Activated CD8-positive, alpha-beta memory T cell treated with anti-CD3 and anti-CD28 coated beads, Interleukin-2, amount 50 U/mL, for 1 hour (primary cell): ENCODE results near the gene CNPPD1.
A peak's percentile ranks its signal among the peaks of the same experiment; 100 is the strongest.

Experiments
- DNase-seq: peaks from one replicate; pipeline ENCODE4 v3.0.0-alpha.2; 2020; ENCODE audit errors: extremely low read depth

CNPPD1 gene

DNA sequence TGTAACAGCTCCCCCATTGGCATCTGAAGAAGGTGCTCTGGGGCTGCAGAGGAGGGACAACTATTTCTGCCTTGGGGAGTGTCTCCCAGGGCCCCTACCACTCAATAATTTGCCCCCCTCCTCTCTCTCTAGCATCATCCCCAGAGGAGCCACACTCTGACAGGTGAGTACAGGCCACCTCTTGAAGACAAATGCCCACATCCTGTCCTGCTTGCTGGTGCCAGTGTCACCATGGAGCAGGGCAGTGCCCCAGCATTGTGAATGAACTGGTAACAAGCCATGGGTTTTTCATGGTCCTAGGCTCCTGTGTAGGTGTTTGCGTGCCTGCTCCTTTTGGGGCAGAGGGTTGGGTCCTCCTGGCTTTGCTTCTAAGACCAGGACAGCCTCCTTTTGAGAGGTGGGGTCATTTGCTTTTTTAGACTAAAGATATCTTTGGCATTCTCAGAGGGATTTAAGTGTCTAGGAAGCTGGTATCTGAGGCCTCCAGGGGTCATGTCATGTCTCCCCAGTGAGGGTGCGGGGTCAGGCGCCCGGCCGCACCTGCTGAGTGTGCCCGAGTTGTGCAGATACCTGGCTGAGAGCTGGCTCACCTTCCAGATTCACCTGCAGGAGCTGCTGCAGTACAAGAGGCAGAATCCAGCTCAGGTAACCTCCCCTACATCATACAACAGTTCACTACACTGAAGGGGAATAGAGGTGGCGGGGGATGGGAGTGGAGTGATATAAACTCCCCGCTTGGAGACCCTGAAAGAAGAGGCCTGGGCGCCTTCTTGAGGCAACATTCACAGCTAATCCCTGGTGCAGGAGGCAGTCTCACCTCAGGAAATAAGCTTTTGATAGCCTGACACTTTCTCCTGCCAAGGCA is 3.1 kb upstream of the CNPPD1 start:
- DNase-seq, result no peak

DNA sequence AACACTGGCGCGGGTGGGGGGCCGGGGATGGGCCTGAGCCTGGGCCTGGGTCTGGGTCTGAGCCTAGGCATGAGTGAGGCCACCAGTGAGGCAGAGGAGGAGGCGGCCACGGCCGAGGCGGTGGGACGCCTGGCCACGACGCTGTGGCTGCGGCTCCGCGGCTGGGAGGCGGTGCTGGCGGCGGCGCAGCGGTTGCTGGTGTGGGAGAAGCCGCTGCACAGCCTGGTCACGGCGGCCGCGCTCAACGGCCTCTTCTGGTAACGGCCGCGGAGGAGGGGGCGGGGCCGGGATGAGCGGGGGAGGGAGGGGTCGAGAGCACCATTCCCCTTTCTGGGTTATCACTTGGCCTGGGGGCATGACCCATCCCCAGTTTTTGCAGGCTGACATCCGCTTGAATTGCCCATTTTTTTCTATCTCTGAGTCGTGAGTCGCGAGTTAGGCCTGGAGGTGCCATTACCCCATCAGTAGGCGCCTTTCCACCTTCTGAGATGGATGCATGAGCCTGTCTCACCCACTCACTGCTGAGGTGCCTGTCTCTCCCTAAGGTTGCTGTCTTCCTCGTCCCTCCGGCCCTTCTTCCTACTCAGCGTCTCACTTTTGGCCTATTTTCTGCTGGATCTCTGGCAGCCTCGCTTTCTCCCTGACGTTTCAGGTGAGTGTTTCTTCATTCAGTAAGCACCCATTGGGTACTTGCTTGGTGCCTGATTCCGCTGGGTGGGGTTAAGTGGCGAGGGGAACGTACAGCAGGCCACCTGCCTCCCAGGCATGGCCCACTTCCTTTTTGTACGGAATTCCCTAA is 1.9 kb upstream of the CNPPD1 start:
- DNase-seq, result no peak

DNA sequence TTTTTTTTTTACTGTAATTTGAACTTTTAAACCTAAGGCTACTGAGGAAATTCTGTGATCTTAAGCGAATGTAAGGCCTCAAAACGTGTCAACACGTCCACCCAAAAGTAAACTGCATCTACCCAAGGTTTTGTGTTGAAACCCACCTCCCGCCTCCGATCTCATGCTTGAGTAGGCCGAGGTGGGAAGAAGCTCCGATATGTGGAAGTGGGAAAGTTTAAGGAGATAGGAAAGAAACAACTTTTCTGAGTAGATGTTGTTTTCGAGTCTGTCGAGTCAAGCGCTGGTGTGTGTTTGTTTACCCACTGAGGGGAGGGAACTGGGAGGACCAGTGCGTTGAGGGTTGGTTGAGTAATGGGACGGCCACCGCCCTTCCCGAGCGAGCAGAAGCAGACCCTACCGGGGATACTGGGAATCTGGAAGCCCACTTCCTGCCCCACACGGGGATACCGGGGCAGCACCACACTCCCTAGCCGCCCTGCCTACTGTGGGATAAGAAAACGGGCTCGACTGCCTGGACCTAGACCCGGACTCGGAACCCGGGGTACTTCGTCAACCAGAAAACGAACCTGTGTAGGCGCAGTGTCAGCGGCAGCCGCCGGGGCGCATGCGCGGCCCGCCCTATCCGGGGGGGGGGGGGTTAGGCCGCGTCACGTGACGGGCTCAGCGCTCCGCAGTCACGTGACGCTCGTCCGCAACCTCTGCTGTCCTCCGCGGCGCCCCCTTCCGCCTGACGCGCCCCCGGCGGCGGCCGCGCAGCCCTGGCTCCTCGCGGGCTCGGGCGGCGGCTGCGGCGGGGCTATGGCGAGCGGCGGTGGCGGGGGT is 1.0 kb upstream of the CNPPD1 start, which contains the start of gene RETREG2:
Gene RETREG2 (plus strand): TSS at position 724 of the 825 bp plus-strand sequence. CDS start 78 bp downstream, at position 802.
- peak; percentile 66 for DNase-seq

DNA sequence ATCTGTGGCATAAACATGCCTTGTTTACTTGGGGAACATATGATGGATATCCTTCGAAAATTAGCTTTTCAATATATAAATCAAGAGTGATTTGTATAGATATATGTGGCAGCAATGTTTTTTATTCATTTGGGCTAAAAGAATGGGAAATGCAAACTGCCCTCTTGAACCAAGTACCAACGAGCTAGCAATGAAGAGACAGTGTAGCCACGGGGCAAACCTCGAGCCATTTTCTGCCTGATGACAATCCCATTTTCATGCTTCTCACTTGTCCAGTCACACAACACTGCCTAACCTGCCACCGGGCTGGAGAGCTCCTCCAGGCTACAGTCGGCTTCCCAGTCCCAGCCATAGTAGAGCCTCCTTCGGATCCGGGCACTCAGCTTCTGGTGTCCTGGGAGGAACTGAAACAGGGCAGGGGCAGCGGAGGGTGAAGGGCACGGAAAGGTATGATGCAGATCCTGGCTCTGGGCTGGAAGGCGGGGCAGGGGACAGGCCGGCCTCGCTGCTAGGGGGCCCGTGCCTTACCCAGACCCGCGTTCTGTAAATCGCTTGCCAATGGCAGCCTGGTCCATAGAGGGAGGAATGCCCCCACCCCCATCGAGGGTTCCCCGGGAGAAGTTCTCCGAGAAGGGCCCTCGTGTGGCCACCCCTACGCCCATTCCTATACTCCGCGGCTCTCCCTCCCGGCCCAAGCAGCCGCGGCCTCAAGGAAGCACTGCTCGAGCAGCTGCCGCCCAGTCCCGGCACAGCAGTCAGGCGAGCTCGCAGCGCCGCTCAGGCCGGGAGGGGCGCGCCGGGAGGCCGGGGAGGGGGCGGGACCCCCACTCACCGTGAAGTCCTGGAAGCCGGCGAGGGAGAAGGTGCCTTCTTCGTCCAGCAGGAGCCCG is 552 bp downstream of the CNPPD1 start:
- DNase-seq, result no peak

DNA sequence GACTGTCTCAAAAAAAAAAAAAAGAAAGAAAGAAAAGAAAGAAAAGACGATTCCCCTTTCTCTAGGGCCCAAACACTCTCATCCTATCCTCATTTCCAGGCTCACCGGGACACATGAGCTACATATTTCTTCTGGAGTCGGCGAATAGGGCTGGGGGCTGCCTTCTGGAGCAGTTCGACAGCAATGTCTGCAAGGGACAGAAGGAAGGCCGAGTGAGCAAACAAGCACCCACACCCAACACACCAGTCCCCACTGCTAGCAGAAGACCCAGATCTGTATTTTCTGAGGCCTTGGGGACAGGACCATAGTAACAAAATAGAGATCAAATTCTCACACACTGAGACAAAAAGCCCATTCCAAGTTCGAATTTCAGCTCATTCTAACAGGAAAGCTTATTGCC is 1.2 kb downstream of the CNPPD1 start:
- DNase-seq, result no peak

DNA sequence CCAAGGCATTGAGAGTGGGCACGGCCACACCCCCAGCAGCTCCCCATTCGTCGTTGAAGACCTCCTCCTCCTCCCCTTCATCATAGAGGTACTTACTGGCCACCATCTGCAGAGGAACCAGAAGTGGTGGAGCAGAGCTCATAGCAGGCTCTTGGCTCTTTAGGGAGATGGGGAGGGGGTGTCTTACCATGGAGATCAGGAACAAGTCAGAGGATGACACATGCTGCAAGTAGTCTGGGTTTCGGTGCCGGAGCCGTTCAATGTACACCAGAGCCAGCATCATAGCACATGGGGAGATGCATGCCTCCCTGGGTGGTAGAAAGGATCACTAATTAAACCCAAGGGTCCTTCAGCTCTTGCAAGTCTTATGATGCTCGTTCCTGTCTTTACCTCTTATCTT is 1.9 kb downstream of the CNPPD1 start:
- DNase-seq, result no peak

DNA sequence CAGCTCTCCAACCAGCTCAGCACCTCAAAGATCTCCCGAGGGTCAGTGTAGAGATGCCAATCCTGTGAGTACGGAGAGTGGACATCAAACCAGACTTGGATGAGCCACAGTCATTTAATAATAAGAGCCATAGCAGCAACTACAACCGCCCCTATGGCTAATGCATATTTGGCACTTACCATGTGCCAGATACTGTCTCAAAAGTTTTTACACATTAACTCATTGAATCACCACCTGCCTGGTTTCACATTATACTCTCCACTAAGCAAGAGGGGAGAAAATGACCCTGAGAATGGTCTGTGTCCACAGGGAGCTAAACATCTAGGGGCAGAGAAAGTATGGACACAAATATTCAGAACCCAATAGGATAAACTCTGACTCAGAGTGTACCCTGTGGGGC is 2.6 kb downstream of the CNPPD1 start:
- DNase-seq, result no peak

DNA sequence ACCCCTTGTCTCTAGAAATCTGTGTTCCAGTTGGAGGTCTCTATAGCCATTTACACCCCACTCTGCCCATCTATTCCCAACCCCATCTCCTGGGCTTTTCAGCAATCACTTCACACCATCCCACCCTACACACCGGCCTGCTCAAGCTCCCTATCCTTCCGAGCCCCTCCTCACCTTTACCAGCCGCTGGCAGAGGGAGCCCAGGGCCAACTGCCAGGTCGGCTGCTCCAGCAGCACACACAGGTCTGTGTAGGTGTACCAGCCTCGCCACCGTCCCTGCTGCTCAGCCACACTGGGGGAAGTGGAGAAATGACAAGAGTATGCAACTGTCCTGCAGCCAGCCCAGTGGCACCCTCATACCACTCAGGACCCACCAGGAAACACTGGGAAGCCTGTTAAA is 3.5 kb downstream of the CNPPD1 start:
- no peak for DNase-seq

DNA sequence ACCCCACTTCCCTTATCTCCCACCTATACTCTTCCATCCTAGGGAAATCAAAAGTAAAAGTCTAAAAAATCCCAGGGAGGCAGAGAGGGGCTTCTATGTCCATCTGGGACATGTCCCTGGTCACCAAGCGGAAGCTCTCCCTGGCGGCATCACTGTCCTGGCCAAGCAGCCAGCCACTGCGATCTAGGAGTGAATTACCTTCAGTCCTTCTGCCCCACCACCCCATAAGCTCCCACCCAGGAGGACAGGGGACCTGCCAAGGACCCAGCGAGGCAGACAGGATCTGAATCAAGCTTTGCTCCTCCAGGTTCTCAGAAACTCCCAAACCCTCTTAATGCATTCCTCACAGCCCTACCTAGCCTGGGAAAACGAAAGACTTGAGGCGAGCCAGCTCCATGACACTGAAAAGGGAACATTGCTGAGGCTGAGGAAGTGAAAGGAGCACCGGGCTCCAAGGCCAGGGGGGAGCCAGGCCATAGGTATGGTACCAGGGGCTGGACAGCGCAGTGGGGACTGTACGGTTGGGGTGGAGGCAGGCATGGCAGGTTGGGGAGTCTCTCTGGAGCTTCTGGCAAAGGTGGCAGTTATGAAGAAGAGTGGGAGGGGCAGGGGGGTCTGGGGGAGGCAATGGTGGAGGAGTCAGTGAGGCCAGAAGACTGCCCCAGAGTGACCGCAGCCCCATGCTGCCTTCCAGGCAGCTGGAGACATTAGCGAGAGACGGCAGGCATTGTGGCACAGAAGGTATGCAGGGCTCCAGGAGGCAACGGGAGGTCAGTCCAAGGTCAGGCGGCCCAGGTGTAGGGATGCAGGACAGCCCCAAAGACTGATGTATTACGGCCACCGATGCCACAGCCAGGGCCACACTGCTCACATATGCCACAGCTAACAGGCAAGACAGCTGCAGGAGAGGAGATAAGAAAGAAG is 4.2 kb downstream of the CNPPD1 start:
- DNase-seq, result no peak

DNA sequence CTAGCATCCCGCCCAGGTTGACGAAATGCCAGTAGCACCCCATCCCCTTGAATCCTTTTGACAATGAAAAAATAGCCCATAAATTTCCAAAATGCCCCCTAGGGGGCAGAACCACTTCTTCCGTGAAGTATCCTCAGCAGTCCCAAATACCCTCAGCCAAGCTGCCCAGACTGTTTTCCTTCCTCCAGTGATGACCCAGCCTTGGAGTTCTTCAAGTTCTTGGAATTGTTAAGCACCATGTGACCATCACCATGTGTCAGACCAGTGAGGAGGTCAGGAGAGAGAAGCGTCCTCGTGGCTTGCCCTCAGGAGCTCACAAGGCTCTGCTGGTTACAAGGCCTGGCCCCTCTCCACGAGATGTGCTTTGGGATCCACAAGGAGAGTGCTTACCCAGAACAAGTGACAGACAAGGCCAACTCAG is 5.5 kb downstream of the CNPPD1 start:
- no peak for DNase-seq

DNA sequence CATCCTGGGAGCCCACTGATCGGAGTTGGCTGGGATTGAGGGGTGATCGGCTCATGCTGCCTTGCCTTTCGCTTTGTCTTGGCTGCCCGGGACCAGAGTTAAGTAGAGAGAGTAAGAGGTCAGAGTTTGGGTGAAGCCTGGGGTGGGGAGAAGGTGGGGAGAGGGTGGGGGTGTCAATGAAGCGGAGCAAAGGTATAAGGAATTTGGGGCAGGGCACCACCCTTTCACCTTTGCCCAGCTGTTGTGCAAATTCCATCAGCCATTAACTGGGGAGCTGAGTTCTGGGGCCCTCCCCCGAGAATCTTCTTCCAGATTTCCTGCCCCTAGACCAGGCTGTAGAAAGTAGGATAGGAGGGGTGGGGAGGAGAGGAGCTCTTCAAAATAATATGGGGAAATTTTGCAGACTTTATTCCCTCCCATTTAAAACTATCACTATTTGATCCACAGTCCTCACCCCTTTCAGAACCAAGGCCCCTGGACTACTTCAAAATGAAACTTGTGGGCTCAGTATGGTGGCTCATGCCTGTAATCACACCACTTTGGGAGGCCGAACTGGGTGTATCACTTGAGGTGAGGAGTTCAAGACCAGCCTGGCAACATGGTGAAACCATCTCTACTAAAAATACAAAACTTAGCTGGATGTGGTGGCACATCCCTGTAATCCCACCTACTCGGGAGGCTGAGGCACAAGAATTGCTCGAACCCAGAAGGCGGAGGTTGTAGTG is 6.6 kb downstream of the CNPPD1 start, which contains the start of gene SLC23A3:
Gene SLC23A3 (minus strand): TSS at position 100 of the 725 bp plus-strand sequence. CDS start 45 bp downstream, at position 55.
- DNase-seq, result no peak

DNA sequence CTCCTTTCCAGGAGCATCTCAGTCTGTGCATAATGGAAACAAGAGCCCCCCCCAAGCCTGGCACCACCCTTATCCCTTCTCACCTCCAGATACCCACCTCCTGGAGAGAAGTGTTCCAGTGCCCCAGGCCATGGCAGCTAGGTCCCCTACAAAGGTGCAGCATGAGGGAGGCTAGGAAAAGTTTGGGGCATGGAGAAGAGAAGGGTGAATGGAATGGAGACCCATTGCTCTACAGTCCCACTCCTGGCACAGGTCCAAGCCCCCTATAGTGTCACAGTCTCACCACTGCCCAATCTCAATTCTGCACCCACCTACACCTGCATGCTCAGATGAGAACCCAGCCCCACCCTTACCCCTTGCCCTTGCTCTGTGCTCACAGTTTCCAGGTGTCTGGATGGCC is 7.8 kb downstream of the CNPPD1 start:
- DNase-seq, result no peak

DNA sequence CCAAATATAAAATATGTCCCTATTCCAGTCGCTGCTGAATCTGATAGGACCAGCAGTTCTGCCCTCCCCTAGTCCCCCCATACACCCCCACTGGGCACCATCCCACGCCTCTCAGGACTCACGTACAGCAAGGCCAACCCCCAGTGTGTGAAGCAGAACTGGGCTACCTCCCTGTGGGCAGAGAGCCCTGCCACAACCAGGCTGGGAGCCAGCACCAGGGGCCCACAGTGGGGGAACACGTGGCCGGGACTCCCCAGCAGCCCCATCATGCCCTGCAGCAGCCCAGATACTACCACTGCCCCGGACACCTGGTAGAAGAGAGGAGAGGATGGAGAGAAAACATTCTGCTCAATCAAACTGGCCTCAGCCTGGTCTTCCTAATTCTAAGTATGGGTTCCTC is 8.2 kb downstream of the CNPPD1 start:
- DNase-seq, result no peak

DNA sequence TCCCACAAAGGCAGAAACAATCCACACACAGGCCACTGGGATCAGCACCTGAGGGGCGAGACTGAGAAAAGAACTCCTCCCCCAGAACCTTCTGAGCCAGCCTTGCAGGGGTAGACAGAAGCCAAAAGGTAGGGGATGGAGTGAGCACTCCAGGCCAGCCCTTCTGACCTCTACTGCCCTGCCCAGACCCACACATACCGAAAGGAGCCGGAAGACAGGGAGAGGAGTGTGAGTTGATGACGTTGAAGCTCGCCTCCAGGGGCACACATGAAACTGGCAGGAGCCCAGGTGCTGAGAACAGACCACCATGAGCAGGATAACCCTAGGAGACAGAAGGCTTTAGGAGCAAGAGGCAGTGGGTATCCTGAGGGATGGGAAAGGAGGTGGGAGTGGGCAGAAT is 8.7 kb downstream of the CNPPD1 start:
- no peak for DNase-seq

DNA sequence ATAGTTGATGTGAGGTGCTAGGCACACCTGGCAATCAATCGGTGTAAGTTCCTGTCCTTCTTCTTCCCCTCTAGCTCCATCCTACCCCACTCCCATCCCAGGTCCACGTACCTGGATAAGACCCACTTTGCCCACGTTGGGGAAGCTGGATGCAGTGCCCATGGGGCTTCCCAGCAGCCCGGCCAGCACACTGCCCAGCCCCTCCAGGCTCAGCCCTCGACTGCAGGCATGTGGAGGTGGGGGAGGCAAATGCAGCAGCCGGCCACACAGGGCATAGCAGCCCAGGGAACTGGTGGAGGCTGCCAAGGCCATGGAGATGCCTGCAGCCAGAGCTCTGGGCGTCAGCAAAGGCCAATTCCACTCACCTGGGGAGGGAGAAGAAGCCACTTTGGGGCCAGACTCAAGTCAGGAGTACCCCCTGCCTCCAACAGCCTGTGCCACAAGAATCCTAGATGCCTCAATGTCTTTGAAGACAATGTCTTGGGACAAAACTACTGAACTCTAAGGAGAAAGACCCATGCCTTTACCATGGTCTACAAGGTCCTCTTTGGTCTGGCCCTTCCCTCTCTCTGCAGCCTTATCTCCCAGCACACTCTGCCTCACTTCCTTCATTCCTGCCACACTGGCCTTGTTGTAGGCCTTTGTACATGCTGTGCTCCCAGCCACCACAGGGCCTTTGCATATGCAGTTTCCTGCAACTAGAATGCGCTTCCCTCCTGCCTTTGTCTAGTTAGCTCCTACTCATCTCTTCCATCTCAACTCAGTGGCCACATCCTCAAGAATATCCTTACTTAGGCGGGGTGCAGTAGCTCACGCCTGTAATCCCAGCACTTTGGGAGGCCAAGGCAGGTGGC is 11.4 kb downstream of the CNPPD1 start:
- no peak for DNase-seq

DNA sequence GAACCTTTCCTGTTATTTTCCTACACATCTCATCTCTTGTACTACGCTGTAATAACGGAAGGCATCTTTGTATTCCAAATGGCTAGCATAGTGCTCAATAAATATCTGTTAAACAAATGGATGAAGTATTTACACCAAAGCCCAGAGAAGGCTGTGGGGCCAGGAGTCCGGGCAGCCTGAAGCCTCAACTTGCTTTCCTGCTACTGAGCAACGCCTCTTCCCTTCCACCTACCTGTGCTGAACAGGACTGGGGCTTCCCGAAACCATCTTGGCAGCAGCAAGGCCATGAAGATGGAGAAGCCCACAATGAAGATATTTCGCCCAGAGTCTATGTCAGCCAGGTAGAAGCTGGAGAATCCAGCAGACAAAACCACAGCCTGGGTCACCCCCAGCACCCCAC is 13.6 kb downstream of the CNPPD1 start:
- no peak for DNase-seq

DNA sequence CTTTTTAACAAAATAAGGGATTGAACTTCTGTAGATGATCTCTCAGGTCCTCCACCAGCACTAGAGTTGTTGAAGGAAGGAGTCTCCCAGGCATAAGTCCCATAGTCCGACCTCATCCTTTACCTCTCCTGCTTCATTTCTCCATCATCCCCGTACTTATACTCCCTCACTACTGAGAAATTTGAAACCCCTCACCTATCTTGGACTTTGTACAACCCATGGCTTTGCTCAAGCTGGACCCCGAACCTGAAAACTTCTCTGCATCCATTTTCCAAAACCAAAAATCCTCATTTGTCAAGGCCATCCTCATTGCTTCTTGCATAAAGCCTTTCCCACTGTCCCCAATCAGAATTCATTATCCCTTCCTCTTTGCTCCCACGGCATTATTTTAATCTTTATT is 15.6 kb downstream of the CNPPD1 start:
- no peak for DNase-seq
